Measurements from ENCODE around the gene CDK5RAP3.

Gene CDK5RAP3

GRCh38 chr17:48026502-48027321, 55.8 kb downstream of the CDK5RAP3 start:
- DNase-seq (ENCODE audit: low read depth), result peak; percentile 86
- TF ChIP-seq, protein P1, sequence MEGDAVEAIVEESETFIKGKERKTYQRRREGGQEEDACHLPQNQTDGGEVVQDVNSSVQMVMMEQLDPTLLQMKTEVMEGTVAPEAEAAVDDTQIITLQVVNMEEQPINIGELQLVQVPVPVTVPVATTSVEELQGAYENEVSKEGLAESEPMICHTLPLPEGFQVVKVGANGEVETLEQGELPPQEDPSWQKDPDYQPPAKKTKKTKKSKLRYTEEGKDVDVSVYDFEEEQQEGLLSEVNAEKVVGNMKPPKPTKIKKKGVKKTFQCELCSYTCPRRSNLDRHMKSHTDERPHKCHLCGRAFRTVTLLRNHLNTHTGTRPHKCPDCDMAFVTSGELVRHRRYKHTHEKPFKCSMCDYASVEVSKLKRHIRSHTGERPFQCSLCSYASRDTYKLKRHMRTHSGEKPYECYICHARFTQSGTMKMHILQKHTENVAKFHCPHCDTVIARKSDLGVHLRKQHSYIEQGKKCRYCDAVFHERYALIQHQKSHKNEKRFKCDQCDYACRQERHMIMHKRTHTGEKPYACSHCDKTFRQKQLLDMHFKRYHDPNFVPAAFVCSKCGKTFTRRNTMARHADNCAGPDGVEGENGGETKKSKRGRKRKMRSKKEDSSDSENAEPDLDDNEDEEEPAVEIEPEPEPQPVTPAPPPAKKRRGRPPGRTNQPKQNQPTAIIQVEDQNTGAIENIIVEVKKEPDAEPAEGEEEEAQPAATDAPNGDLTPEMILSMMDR (IDR thresholded peaks at IDR 0.05; ENCODE audit: control insufficient read depth, insufficient read depth, low read depth, low read length, missing control alignments), result peak; percentile 96
- H3K4me3 ChIP-seq (ENCODE audit: control insufficient read depth, low read depth, low read length), result no peak overlapping the region

GRCh38 chr17:48027322-48027981, 56.5 kb downstream of the CDK5RAP3 start:
- TF ChIP-seq, protein P1 (IDR thresholded peaks at IDR 0.05; ENCODE audit: control insufficient read depth, insufficient read depth, low read depth, low read length, missing control alignments), result no peak
- DNase-seq (ENCODE audit: low read depth), result no peak
- no peak overlapping the region for H3K4me3 ChIP-seq (ENCODE audit: control insufficient read depth, low read depth, low read length)

DNA sequence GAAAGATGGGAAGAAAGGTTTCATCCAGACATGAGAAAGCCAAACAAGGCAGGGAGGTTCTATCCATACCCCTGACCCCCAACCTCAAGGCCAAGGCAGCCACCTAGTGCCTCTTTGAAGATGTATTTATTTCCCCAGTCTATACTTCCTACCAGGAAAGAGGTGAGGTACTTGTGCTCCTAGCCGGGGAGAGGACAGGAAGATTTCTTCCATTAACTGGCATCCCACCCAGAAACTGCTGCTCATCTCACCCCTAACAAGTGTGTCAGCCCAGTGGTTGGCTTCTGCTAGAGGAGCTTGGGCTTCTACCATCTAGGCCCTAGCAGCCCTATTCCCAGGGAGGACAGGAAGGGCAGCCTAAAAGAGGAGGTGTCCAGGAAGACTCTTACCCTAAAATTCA, 57.8 kb downstream of the CDK5RAP3 start:
- no peak overlapping the region for H3K4me3 ChIP-seq (ENCODE audit: control insufficient read depth, low read depth, low read length)
- DNase-seq (ENCODE audit: low read depth), result no peak
- TF ChIP-seq, protein P1 (IDR thresholded peaks at IDR 0.05; ENCODE audit: control insufficient read depth, insufficient read depth, low read depth, low read length, missing control alignments), result no peak

- no peak for DNase-seq (ENCODE audit: low read depth)
- no peak overlapping the region for H3K4me3 ChIP-seq (ENCODE audit: control insufficient read depth, low read depth, low read length)
- TF ChIP-seq, protein P1 (IDR thresholded peaks at IDR 0.05; ENCODE audit: control insufficient read depth, insufficient read depth, low read depth, low read length, missing control alignments), result no peak
These were observed 59.6 kb downstream of the CDK5RAP3 start for GRCh38 chr17:48030531-48030930.
